GM12878 (cell line): ENCODE data around the gene CDH4.

Source experiments
- NFYA ChIP-seq: IDR thresholded peaks from 2 replicates; pipeline ENCODE4 v1.6.1; 2011; ENCODE audit warnings: low read depth, mild to moderate bottlenecking, low read length, improper control_type of control experiment, borderline replicate concordance
- TF ChIP-seq, protein P1 (sequence below): IDR thresholded peaks from 2 replicates; pipeline ENCODE4 v1.6.1; 2012; ENCODE audit warnings: low read depth, low read length, improper control_type of control experiment

DNA sequence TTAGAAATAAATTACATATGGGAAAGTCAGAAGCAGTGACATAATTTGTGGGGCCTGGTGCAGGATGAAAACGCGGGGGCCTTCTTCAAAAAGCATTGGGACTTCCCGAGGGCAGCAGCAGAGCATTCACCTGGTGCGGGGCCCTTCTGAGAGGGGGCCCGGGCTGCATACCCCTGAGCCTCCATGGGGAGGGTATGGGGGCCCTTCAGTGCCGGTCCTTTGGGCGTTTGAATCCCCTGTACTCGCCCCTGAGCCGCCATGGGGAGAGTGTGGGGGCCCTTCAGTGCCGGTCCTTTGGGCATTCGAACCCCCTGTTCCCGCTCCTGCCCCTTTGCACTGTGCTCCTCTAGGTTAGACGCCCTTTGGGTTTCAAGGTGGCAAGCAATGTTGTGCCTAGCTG lies 283.5 kb downstream of the CDH4 start:
- TF ChIP-seq, protein P1, sequence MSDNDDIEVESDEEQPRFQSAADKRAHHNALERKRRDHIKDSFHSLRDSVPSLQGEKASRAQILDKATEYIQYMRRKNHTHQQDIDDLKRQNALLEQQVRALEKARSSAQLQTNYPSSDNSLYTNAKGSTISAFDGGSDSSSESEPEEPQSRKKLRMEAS: no peak
- no peak for TF ChIP-seq NFYA
